Astrocyte of the hippocampus (primary cell): ENCODE measurements around the gene SNAP47.

Experiments
- DNase-seq: peaks from one replicate; pipeline ENCODE4 v3.0.0; 2011; ENCODE audit warnings: low read depth, low spot score

Gene SNAP47

DNA sequence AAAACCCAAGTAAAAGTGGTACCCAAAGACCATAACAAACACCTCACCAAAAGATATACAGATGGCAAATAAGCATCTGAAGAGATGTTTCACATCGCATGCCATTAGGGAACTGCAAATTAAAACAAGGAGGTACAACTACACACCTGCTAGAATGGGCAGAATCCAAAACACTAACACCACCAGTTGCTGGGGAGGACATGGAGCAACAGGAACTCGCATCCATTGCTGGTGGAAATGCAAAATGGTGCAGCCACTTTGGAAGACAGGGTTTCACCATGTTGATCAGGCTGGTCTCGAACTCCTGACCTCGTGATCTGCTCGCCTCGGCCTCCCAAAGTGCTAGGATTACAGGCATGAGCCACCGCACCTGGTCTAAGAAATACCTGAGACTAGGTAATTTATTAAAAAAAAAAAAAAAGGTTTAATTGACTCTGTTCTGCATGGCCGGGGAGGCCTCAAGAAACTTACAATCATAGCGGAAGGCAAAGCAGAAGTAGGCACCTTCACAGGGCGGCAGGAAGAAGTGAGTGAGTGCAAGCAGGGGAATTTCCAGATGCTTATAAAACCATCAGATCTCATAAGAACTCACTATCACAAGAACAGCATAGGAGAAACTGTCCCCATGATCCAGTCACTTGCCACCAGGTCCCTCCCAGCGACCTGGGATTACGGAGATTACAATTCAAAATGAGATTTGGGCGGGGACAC is 50.0 kb downstream of the SNAP47 start:
- no peak for DNase-seq

DNA sequence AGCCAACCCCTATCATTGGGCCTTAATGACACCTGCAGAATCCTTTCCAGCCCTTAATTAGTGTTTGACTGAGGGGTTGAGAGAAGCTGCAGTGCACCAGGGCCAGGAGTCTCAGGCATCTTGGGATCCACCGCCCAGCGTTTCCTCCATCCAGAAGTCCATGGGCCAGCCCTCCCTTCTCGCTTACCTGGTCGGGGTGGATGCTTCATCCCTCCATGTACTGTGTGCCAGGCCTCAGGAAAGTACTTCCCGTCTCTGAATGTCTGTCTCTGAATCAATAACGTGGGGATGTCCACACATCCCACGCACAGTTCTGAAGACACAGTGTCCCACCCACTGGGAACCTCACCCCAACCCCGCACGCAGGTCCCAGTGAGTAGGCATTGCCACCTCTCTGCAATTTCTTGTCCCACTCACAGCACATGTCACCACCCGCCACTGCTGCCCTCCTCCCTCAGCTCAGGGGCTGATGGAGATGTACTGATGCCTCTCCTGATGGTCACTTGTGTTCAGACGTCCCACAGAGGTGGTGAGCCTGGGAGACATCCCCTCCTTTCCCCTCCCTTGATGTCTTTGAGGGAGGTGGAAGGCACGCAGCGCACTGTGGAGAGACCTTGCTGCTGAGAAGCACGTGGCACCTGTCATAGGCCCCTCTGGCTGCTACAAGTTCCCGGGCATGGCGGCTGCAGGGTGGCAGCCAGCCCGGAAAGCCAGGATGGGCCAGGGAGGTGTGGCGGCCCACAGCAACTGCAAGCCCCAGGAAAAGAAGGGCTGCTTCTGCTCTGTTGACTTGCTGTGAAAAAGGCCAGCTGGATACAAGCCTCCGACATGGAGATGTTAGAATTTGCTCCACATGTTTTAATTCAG is 50.8 kb downstream of the SNAP47 start:
- no peak for DNase-seq

DNA sequence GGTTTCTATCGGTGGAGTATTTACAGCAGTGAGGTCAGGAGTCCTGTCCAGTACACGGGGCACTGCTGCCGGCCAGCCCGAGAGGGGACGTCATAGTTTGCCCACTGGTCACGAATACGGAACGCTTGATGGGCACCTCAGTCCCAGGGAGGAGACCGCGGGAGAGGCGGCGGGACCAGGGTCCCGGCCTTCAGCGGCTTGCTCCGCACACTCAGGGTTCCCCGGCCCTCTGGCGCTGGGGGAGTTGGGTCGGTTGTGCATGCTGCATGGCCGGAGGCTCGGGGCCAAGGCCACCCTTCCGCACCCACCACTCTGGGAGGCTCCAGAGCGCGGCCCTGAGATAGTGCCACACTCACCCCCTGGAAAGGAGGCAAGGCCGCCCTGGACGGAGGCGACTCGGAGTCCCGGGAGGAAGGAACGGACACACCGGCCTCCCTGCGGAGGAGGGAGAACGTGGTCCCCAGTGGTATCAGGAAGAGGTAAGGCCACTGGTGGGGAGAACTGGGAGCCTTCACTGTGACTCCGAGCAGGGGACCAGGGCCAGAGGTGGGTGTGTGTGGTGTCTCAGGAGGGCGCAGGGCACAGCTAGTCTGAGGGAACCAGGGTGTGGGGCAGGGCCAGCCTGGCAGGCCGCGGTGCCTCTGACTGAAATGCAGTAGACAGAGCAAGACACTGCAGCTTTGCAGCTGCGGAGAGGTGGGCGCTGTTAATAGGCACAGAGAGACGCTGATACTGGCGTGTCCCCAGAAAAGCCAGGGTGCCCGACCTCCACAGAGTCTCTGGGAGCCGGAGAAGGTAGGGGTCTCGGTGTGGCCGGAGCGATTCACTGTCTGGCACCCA is 51.7 kb downstream of the SNAP47 start:
- DNase-seq: peak; percentile 36

DNA sequence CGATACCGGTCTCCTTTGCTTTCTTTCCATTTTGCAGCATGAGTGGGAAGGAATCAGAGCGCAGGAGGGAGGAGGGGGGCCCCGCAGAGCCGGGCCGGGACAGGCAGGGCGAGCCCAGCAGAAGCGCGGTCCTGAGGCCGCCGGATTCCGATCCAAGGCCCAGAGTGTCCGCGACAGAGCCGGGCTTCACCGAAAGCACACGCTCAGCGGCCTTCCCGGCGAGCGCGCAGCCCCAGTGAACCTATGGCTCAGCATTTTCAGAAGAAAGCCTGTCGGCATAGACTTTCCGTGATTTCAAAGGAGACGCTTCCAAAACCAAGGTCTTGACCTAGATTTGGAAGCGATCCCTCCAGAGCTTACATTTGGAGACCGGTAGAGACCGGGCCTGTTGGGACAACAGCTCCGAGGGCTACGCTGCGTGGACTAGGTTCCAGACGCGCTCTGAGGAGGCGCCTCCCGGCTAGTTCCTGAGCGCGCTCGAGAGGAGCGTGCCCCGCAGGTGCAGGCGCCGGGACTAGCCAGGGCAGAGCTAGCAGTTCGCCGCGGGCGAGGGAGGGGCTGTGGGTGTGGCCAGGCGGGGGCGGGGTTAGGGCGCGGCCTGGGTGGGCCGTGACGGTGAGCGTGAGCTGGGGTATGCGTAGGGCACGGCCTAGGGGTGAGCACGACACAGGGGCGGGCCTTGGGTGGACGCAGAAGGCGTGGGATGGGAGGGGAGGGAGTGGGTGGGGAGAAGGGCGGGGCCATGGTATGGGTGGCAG is 52.5 kb downstream of the SNAP47 start:
- peak; percentile 97 for DNase-seq

DNA sequence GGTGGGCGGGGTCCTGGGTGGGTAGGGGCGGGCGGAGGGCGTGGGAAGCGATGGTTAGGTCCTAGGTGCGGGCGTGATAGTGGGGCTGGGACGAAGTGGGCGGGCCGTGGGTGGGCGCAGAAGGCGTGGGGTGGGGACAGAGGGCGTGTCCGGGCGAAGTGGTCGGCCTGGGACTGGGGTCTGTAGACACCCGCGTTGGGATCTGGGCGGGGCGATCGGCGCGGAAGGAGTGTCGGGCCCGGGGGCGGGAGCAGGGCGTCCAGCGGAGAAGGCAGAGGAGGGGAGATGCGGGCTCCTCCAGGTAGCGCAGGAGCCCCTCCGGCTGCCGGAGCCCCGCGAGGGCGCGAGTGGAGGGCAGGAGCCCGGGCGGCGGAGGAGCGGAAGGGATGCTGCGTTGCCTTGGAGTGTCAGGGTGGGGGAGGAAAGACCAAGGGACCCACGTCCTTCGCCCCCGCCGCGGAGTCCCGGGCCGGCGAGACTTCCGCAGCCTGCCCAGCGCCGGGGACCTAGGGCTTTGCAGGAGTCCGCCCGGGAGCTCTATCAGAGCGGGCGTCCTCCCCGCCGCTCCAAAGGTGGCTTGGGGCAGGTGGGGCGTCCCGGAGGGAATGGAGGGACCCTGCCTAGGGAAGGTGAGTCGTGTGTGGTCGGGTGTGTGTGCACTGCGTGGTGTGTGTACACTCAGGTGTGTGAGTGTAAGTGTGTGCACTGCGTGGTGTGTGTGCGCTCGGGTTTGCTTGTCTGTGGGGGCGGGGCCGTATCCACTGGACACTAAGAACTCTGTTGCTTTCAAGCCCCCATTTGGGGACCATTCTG is 53.2 kb downstream of the SNAP47 start:
- peak; percentile 83 for DNase-seq

DNA sequence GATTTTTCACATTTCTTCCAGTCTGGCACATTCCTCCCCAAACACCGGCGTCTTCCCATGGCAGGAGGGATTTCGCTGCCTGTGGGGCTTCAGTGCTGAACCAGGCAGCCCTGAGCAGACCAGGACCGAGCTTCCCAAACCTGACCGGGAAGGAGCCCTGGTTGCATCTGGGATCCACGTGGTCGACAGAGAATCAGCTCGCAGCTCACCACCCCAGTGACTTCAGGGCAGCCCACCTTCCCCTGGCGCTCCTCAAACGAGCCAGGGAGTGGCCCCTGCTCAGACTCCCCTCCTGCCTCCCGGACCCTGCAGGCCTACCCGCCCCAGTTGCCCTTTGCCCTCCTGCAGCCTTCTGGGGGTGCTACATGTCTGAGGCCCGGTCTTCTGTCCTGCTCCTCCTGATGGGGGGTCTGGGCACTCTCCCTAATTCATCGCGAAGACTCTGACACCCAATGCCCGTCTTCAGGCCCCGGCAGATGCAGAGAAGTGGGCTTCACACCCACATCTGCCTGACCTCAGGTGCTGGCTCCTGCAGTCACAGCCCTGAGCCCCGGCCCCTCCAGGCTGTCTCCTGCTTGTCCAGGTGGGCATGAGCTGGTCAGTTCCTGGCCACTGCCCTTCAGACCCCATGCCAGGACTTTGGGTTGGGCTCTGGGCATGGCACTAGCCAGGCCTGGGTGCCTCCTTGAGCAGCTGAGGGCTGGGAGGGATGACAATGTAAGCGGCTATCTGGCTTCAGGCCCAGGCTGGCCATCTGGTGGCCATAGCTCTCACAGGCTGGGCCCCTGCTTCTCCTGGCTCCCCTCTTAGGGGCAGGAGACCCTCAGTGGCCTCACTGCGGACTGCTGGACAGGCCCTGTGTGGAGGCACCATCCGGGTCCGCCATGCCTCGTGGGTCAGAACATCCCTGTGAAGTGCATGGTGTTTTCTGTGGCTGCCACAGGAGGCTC is 54.1 kb downstream of the SNAP47 start:
- DNase-seq: peak; percentile 40

DNA sequence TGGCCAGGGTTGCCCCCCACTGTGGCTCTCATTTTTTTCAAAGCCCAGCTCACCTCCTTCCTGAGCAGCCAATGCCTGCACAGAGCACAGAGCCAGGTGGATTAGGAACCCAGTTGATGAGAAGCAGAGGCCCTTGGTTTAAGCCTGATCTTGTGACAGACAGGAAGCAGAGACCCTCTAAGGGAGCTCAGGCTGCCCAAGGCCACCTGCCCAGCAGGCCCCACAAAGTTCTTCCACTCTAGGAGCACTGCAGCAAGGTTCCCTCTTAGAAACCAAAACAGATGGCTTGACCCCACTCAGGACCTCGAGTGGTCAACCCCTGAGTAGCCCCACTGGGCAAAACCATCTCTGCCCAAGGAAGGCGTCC is 54.8 kb downstream of the SNAP47 start:
- DNase-seq: no peak

DNA sequence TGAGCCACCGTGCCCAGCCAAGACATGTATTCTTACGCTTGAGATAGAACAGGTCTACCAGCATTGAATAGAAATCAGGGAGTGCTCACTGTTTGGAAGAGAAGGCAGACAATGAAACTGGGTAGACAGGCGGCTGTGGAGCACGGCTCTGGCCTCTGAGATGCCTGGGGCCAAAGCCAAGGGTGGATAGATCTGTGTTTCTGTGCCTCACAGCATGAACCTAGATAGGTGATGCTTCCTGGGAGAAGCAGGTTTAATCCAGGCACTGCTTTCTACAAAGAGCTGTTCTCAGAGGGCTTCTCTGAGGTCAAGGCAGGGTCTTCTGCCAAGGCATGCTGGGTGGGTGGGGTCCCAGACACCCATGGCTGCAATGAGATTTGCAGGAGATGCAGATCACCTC is 55.6 kb downstream of the SNAP47 start:
- no peak for DNase-seq

DNA sequence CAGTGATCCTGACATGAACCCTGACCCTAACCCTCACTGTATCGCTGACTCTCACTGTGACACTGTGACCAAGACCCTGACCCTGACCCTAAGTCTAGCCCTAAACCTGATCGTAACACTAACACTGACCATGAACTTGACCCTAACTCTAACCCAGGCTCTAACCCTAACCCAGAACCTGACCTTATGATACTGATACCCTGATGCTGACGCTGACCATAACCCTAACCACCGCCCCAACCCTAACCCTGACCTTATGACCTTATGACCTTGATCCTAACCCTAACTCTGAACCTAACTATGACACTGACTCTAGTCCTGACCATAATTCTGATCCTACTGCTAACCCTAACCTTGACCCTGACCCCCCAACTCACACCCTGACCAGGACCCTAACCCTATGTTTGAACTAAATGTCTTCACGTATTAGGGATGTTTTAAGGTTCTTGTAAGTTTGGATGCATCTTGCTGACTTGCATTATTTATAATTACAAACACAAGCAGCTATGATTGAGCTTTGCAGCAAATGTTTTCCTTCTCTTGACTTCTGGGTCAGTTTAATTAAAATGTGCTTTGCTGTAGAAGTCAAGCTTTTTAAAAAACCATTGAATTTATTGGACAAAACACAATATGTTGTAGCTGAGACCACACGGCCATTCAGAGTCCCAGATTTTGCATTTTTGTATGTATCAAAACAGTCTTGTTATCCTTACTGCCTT is 56.3 kb downstream of the SNAP47 start:
- no peak for DNase-seq

DNA sequence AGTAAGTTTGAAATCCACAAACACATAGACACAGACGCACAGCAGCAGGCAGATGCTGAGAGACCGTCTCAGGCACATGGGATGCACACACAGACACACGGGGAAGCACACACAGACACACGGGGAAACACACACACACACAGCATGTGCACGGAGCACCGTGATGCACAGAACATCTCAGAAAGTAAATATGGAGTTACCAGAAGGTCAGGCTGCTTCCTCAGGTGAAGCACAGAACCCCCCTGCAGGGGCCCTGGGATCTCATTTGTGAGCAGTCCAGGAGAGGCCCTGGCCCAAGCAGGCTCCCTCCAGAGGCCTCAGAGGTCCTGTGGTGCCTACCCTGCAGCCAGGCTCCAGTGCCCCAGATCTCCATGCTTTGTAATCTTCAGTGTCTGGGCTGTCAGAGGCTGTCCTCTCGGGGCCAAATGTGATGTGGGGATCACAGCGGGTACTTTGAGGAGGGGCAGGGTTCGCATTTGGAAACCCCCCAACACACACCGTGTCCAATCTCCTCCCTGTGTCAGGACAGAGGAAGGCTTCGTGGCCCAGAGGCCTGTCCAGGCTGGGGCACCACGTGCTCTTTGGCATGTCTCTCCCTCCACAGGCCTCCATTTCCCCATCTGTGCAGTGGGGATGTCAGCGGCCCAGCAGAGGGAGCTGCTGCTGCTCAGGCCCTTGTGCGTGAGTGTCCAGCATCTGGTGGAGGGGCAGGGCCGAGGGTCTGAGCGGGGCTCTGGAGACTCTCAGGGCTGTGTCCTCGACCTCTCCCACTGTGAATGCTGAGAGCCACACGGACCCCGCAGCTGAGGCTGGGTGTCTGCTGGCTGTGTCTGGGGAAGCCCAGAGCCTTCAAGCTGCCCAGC is 57.2 kb downstream of the SNAP47 start:
- DNase-seq: no peak

DNA sequence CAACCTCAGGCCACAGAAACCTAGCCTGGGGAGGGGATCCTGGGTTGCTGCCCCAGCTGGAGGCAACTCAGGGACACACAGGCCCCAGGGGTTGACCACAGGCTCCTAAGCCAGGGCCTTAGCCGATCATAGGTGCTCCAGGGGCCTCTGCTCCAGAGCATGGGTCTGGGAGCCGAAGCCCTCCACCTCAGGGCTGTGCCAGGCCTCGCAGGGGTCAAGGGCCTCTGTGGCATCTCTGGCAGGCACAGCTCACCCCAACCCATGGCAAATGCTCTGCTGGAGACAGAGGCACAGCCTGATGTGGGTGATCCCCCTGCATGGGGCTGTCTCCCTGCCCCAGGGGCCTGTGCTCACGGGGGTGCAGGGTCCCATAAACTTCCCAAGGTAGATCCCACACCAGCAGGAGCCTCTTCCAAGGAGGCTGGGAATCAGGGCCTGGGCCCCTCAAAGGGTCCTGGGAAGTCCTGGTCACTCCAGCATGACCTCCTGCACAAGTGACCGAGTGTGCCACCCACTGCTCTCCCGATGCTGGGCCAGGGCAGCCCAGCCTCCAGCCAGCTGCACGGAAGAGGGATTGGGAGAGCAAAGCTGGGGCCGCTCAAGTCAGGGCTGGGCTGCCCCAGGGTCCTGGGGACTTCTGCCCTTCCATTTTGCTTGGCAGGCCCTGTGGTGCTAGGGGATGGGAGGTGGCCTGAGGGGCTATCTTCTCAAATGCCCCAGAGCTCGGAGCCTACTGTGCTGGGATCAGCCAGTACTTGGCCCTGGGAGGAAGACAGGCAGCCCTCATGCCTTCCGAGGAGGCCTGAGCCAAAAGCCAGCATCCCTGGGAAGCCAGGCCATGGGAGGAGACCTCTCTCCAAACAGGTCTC is 58.1 kb downstream of the SNAP47 start:
- no peak for DNase-seq

DNA sequence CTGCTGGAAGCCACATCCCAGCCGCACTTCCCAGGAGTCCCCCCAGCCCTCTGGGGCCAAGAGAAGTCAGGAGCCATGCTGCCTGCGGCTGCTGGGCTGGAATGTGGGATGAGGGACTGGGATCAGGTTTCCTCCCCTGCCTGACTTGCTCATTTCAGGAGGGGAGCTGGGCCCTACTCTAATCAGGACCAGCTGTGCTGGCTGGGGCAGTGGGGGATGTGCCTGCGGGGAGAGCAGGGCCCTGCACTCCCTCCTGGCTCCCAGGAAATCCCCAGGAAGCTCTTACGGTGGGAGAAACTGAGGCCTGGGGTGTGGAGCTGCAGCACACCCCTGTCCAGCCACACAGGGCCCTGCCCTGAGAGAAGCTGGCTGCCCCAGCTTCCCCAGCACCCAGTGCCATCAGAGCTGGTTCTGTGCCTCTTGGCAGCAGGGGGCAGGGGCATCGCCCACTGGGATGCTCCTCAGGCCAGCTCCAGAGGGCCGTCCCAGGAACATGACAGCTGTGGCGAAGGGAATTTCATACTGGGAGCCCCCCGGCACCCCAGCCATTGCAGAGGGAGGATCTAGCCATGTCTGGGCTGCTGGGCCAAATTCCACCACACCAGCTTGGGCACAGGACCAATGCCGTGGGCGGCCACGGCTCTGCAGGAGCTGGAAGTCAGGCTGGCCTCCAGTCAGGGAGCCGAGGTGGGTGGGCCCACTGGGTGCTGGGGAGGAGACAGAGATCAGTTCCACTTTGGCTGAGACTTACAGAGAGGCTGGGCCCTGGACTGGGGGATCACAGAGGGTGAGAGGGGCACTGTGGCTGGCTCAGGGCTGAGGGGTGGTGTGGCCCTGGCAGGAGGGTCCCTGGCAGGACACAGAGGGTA is 58.9 kb downstream of the SNAP47 start:
- peak; percentile 84 for DNase-seq

DNA sequence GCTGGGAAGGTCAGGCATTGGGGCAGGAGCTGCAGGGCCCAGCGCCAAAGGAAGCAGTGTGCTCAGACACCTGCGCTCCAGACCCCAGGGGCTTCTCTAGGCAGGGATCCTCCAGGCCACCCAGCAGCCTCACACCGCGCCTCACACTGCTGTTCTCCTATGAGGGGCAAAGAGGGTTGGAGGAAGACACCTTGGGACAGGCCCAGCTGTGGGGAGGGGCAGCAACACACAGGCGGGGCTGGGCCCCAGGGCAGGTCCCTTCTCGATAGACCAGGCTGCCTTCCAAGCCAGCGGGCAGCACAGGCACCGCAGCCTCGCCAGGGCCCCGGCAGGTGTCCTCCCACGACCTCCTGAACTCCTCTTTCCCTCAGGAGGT is 59.6 kb downstream of the SNAP47 start:
- DNase-seq: no peak

DNA sequence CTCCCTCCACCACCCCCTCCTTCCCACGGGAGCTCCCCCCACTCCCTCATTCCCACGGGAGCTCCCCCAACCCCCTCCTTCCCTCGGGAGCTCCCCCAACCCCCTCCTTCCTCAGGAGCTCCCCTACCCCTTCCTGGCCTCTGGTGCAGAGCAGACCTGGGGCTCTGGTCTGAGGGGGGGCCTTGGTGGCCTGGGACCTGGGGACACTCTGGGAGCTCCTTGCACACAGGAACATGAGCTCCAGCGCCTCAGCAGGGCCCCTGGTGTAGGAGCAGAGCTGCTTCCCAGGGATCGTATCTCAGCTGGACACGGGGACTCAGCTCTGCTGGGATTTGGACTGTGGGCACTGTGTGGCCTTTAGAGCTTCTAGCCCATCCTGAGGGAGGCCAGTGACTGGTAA is 60.5 kb downstream of the SNAP47 start:
- DNase-seq: no peak

DNA sequence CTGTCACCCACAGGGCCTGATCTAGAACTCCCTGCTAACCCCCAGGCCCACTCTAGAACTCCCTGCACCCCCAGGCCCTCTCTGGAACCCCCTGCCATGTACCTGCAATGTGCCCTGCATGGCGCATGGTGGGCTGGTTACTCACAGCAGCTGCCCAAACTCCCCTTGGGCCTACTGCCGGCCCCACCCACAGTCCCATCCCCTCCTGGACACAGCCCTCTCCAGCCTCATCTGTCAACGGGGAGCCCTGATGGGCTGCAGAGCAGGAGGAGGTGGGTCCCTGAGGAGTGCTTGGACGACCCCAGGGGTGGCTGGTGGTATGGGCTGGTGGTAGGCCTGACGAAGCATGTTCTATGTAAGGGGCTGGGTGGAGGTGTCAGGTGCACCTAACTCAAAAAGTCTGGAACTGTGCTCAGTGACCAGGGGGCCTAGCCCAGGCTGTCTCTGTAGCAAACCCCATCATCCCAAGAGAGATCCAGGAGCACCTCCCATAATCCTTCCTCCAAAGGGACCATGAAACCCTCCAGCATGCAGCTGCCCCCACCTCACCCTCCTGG is 61.2 kb downstream of the SNAP47 start:
- DNase-seq: no peak

DNA sequence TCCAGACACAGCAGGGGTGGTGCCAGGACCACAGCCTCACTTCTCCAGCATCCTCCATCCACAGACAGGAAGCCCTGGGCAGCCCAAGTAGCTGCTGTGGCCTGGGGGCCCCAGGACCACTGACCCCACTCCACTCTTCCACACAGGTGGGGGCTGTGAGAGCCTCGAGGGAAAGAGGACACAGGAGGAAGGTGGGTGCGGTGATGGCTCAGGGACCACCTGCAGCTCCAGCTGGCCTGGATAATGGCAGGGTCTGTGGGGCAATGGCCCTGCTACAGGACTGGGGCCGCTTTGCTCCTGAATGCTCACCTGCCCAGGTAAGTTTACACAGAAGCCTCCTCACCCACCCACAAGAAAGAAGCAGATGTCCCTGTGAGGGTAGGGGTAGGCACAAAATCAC is 61.9 kb downstream of the SNAP47 start:
- DNase-seq: no peak
